HepG2 (cell line): ENCODE measurements around the gene PLAA. TPM values are rescaled to one million over a fixed set of nuclear protein-coding genes. Genes with fewer than 3 reads are reported as not detected.

Experiments
- FOXC1 ChIP-seq: sonication (generic); formaldehyde crosslinking; IDR thresholded peaks from 2 replicates; pipeline ENCODE4 v1.8.0; 2022; ENCODE audit warnings: mild to moderate bottlenecking, missing genetic modification reagents, borderline replicate concordance
- GFI1 ChIP-seq: sonication (generic); formaldehyde crosslinking; IDR thresholded peaks from 2 replicates; pipeline ENCODE4 v1.5.0; 2020; ENCODE audit warnings: missing genetic modification reagents, mild to moderate bottlenecking, borderline replicate concordance
- HDAC1 ChIP-seq: sonication (generic); formaldehyde crosslinking; IDR thresholded peaks from 2 replicates; pipeline ENCODE4 v1.5.1; 2020; ENCODE audit warnings: mild to moderate bottlenecking, missing genetic modification reagents
- MTF1 ChIP-seq: sonication (generic); formaldehyde crosslinking; IDR thresholded peaks from 2 replicates; pipeline ENCODE4 v1.5.0; 2020; ENCODE audit warnings: missing genetic modification reagents
- NFE2L2 ChIP-seq: fragments of 150-350 bp; IDR thresholded peaks from 2 replicates; pipeline ENCODE4 v1.6.1; 2014; ENCODE audit warnings: low read length
- NONO ChIP-seq, 2 experiments: fragments of 450-650 bp in 1 of 2; sonication (generic) in 1 of 2; formaldehyde crosslinking in 1 of 2; IDR thresholded peaks in 1 of 2; conservative IDR thresholded peaks in 1 of 2; 2 replicates each; pipeline versions ENCODE4 v1.6.1 to v1.8.0; 2017 to 2022; ENCODE audit warnings: mild to moderate bottlenecking in 1 of 2, missing genetic modification reagents in 1 of 2, moderate library complexity in 1 of 2
- NR2F2 ChIP-seq: IDR thresholded peaks from 2 replicates; pipeline ENCODE4 v1.6.1; 2012; ENCODE audit warnings: low read depth, inconsistent platforms, borderline replicate concordance
- RBAK ChIP-seq: sonication (generic); formaldehyde crosslinking; IDR thresholded peaks from 2 replicates; pipeline ENCODE4 v1.5.1; 2020; ENCODE audit warnings: mild to moderate bottlenecking, missing genetic modification reagents
- ZMYM3 ChIP-seq: sonication (generic); formaldehyde crosslinking; IDR thresholded peaks from 2 replicates; pipeline ENCODE4 v1.5.1; 2020; ENCODE audit warnings: mild to moderate bottlenecking, missing genetic modification reagents
- ZNF256 ChIP-seq: sonication (generic); formaldehyde crosslinking; conservative IDR thresholded peaks from 2 replicates; pipeline ENCODE4 v1.4.0; 2020; ENCODE audit warnings: missing genetic modification reagents
- ZNF431 ChIP-seq: sonication (generic); formaldehyde crosslinking; IDR thresholded peaks from 2 replicates; pipeline ENCODE4 v1.9.0; 2022; ENCODE audit warnings: missing genetic modification reagents, low read depth, mild to moderate bottlenecking, borderline replicate concordance
- ZNF44 ChIP-seq: sonication (generic); formaldehyde crosslinking; IDR thresholded peaks from 2 replicates; pipeline ENCODE4 v1.5.1; 2020; ENCODE audit warnings: mild to moderate bottlenecking, missing genetic modification reagents
- ZNF574 ChIP-seq: sonication (generic); formaldehyde crosslinking; IDR thresholded peaks from 2 replicates; pipeline ENCODE4 v1.4.0; 2020; ENCODE audit warnings: missing genetic modification reagents
- ZXDC ChIP-seq: sonication (generic); formaldehyde crosslinking; IDR thresholded peaks from 2 replicates; pipeline ENCODE4 v1.5.0; 2020; ENCODE audit warnings: mild to moderate bottlenecking, missing genetic modification reagents
- polyA plus RNA-seq, 8 experiments: library from polyadenylated mRNA; depleted of rRNA in 3 of 8; stranded (reverse) in 7 of 8; unstranded in 1 of 8; fragments of >200 nt; fragmentation: Illumina TruSeq in 4 of 8; extraction: Trizol in 4 of 8; gene quantifications; 2 replicates each; pipeline versions ENCODE4 v1.2.1 to v1.2.3, GENCODE V29; 2011 to 2016; ENCODE audit warnings: low read depth in 4 of 8, missing spikeins in 1 of 8, mixed read lengths in 1 of 8; ENCODE audit not compliant: insufficient read depth in 1 of 8
- total RNA-seq, 5 experiments: library from RNA; depleted of rRNA; stranded (reverse); fragments of >200 nt; fragmentation: Illumina TruSeq; extraction: Trizol; gene quantifications; 2 replicates each; pipeline ENCODE4 v1.2.3, GENCODE V29; 2016; ENCODE audit warnings: low read depth in 1 of 5
- TF ChIP-seq, protein P1 (sequence below), 2 experiments: sonication (generic) in 1 of 2; formaldehyde crosslinking in 1 of 2; IDR thresholded peaks; 2 replicates each; pipeline versions ENCODE4 v1.4.0 to v1.6.1; 2016 to 2020; ENCODE audit warnings: borderline replicate concordance in 1 of 2, low read depth in 1 of 2, mild to moderate bottlenecking in 1 of 2, missing genetic modification reagents in 1 of 2
- TF ChIP-seq, protein P2 (sequence below): sonication (generic); formaldehyde crosslinking; conservative IDR thresholded peaks from 2 replicates; pipeline ENCODE4 v1.8.1; 2023; ENCODE audit warnings: missing genetic modification reagents

PLAA gene
- total and polyA plus RNA-seq, 2 of the 13 experiments (the other 11 are each of a cell fraction or from before 2014, with no cell fraction given), result 5.8 to 22.9 TPM

DNA sequence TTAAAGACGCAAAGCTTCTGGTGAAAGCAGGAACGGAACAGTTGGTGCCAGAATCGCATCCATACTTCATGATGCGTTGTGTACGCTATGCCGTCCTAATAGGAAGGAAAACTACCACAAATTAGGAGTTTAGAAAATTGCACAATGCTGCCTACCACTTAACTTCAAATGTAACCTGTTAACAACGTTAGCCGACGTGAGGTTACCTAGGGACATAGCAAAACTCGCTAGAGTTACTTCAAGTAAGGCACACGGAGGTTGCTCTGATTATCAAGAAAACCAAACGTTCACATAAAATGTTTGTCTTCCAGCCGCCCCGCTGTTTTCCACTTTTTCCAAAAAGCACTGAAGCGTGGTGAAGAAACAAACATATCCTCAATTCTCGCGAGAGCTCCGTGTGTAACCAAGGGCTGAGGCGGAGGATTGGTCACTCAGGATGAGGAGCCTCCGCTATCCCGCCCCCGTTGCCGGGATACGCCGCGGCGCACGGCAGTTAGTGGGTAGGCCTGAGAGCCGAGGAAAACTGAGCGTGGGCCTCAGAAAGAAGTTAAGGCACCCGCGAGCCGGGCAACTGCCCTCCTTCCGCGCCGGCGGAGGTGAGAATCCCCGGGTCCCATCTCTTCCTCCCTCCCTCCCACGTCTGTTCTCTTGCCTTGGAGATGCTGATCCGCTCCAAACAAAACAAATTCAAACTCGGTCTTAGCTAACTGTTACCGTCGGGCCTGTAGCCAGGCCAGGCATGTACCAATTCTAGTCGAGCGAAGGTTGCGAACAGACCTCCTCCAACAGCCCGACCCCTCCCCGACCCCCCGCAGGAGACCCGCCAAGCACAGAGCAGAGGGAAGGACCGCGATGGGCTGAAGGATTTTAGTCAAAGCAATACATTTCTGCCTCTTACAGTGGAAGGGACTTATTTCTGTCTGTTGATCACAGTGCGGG is 9.1 kb upstream of the PLAA start, which contains the start of gene IFT74 (continued):
- TF ChIP-seq RBAK (CRISPR knock-in tag) (no peak), NR2F2 (no peak), ZNF574 (CRISPR knock-in tag) (no peak; the same call in 1 of the 2 replicates), MTF1 (CRISPR knock-in tag) (no peak), HDAC1 (CRISPR knock-in tag) (peak; percentile 73), ZNF431 (CRISPR knock-in tag) (no peak), ZXDC (CRISPR knock-in tag) (no peak), ZMYM3 (CRISPR knock-in tag) (no peak; the same call in 1 of the 2 replicates), ZNF44 (CRISPR knock-in tag) (no peak), ZNF256 (CRISPR knock-in tag) (no peak), NONO (IDR thresholded peaks at IDR 0.05) (no peak), NONO (CRISPR knock-in tag; conservative IDR thresholded peaks at IDR 0.05) (no peak), NFE2L2 (no peak), GFI1 (CRISPR knock-in tag) (0 out of 2 replicates have a peak, but pooled peaks have one; percentile 27), FOXC1 (CRISPR knock-in tag) (peak; percentile 89; the same call in 1 of the 2 replicates)
- TF ChIP-seq, protein P1, sequence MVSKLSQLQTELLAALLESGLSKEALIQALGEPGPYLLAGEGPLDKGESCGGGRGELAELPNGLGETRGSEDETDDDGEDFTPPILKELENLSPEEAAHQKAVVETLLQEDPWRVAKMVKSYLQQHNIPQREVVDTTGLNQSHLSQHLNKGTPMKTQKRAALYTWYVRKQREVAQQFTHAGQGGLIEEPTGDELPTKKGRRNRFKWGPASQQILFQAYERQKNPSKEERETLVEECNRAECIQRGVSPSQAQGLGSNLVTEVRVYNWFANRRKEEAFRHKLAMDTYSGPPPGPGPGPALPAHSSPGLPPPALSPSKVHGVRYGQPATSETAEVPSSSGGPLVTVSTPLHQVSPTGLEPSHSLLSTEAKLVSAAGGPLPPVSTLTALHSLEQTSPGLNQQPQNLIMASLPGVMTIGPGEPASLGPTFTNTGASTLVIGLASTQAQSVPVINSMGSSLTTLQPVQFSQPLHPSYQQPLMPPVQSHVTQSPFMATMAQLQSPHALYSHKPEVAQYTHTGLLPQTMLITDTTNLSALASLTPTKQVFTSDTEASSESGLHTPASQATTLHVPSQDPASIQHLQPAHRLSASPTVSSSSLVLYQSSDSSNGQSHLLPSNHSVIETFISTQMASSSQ (IDR thresholded peaks at IDR 0.05; ENCODE audit: low read depth), result no peak
- TF ChIP-seq, protein P1 (CRISPR knock-in tag; IDR thresholded peaks at IDR 0.05; ENCODE audit: borderline replicate concordance), result no peak
- TF ChIP-seq, protein P2, sequence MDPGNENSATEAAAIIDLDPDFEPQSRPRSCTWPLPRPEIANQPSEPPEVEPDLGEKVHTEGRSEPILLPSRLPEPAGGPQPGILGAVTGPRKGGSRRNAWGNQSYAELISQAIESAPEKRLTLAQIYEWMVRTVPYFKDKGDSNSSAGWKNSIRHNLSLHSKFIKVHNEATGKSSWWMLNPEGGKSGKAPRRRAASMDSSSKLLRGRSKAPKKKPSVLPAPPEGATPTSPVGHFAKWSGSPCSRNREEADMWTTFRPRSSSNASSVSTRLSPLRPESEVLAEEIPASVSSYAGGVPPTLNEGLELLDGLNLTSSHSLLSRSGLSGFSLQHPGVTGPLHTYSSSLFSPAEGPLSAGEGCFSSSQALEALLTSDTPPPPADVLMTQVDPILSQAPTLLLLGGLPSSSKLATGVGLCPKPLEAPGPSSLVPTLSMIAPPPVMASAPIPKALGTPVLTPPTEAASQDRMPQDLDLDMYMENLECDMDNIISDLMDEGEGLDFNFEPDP (CRISPR knock-in tag), result no peak
